22Rv1 (cell line): ENCODE results near the gene PTK7.

Experiments used
- CTCF ChIP-seq: fragments of 450-650 bp; IDR thresholded peaks from 2 replicates; pipeline ENCODE4 v1.5.1; 2017; ENCODE audit warnings: mild to moderate bottlenecking
- ZFX ChIP-seq: fragments of 450-650 bp; IDR thresholded peaks from 2 replicates; pipeline ENCODE4 v1.6.1; 2017; ENCODE audit warnings: antibody characterized with exemption, borderline replicate concordance

- TF ChIP-seq CTCF (no peak), ZFX (no peak)
Measured at GRCh38 chr6:43077333-43077809, 1.3 kb downstream of the PTK7 start.
